A549 (cell line): ENCODE measurements around the gene HABP2. TPM values are rescaled to one million over a fixed set of nuclear protein-coding genes. Genes with fewer than 3 reads are reported as not detected.

Source experiments
- ATAC-seq, 2 experiments: fragments of 200-7000 bp in 1 of 2; fragments of >200 bp in 1 of 2; cut with Nextera tagmentation in 1 of 2; cut with Tn5 transposase in 1 of 2; 3 replicates each; pipeline versions ENCODE4 v1.8.0 to v1.9.1; 2018 to 2020; ENCODE audit warnings: mild to moderate bottlenecking in 1 of 2, moderate library complexity in 1 of 2
- CTCF ChIA-PET: fragments of 300-600 bp; sonication (Branson Sonifier 250); formaldehyde crosslinking; extraction: SDS; loops from one replicate; lab custom pipeline; 2021; ENCODE audit warnings: antibody characterized with exemption, inconsistent platforms; lab: Yijun Ruan, JAX
- POLR2A ChIA-PET: fragments of 350-600 bp; formaldehyde crosslinking; extraction: SDS; loops from one replicate; lab custom pipeline; 2021; ENCODE audit warnings: antibody characterized with exemption, inconsistent platforms; lab: Yijun Ruan, JAX
- DNase-seq, 2 experiments: peaks; one replicate each; pipeline versions ENCODE4 v3.0.0 to v3.0.0-alpha.2; 2011 to 2016; ENCODE audit warnings: low read depth in 1 of 2, low spot score in 1 of 2
- FAIRE-seq: peaks from 2 replicates; lab custom pipeline; 2011; peaks lifted over from hg19 to GRCh38; lab: Jason Lieb, UNC
- H3K27ac ChIP-seq, 2 experiments: fragments of >200 bp; sonication (Bioruptor Twin); formaldehyde crosslinking; 3 replicates each; pipeline ENCODE4 v1.5.1; 2016 to 2017
- H3K4me1 ChIP-seq: fragments of >200 bp; sonication (Bioruptor Twin); formaldehyde crosslinking; 3 replicates; pipeline ENCODE4 v1.6.1; 2016
- H3K4me2 ChIP-seq: fragments of >200 bp; sonication (Bioruptor Twin); formaldehyde crosslinking; 3 replicates; pipeline ENCODE4 v1.6.1; 2016
- H3K4me3 ChIP-seq: fragments of >200 bp; sonication (Bioruptor Twin); formaldehyde crosslinking; 3 replicates; pipeline ENCODE4 v1.5.1; 2016
- H3K9me3 ChIP-seq: fragments of >200 bp; sonication (Bioruptor Twin); formaldehyde crosslinking; 3 replicates; pipeline ENCODE4 v1.6.1; 2016
- ATOH8 ChIP-seq: fragments of 250-450 bp; sonication (Bioruptor Pico); IDR thresholded peaks from 2 replicates; pipeline ENCODE4 v1.5.0; 2020; ENCODE audit warnings: low read depth, mild to moderate bottlenecking, moderate library complexity
- CBX8 ChIP-seq: fragments of 200-600 bp; sonication (generic); IDR thresholded peaks from 2 replicates; pipeline ENCODE4 v1.6.1; 2016
- CHD4 ChIP-seq: fragments of 200-600 bp; sonication (generic); IDR thresholded peaks from 2 replicates; pipeline ENCODE4 v1.6.1; 2016; ENCODE audit warnings: antibody characterized with exemption, mild to moderate bottlenecking, borderline replicate concordance
- E2F6 ChIP-seq: IDR thresholded peaks from 2 replicates; pipeline ENCODE4 v1.6.1; 2012; ENCODE audit warnings: low read depth, borderline replicate concordance
- EHF ChIP-seq: fragments of 250-450 bp; sonication (Bioruptor Pico); IDR thresholded peaks from 2 replicates; pipeline ENCODE4 v1.5.0; 2020; ENCODE audit warnings: mild to moderate bottlenecking
- ELK1 ChIP-seq: fragments of 150-350 bp; IDR thresholded peaks from 2 replicates; pipeline ENCODE4 v1.6.1; 2014; ENCODE audit warnings: low read depth, mild to moderate bottlenecking, low read length
- EP300 ChIP-seq, 2 experiments: fragments of >200 bp; sonication (Bioruptor Twin); formaldehyde crosslinking; IDR thresholded peaks; 2 replicates in 1 of 2; 3 replicates in 1 of 2; pipeline ENCODE4 v1.6.1; 2016 to 2017
- ESRRA ChIP-seq: fragments of 150-350 bp; IDR thresholded peaks from 2 replicates; pipeline ENCODE4 v1.6.1; 2014; ENCODE audit warnings: mild to moderate bottlenecking, low read length, borderline replicate concordance
- FOSL2 ChIP-seq, 2 experiments: fragments of 450-650 bp in 1 of 2; fragments of >200 bp in 1 of 2; sonication (Bioruptor Twin) in 1 of 2; formaldehyde crosslinking; IDR thresholded peaks; 2 replicates each; pipeline versions ENCODE4 v1.5.0 to v1.6.1; 2016 to 2020; ENCODE audit warnings: mild to moderate bottlenecking in 1 of 2, moderate library complexity in 1 of 2
- FOXS1 ChIP-seq: fragments of 250-450 bp; sonication (Bioruptor Pico); IDR thresholded peaks from 2 replicates; pipeline ENCODE4 v1.5.0; 2020; ENCODE audit warnings: mild to moderate bottlenecking, moderate library complexity
- HDAC2 ChIP-seq: fragments of 200-600 bp; sonication (generic); IDR thresholded peaks from 2 replicates; pipeline ENCODE4 v1.6.1; 2016
- HES2 ChIP-seq: fragments of >200 bp; sonication (Bioruptor Twin); formaldehyde crosslinking; IDR thresholded peaks from 2 replicates; pipeline ENCODE4 v1.6.1; 2016
- HEYL ChIP-seq: fragments of 250-450 bp; sonication (Bioruptor Pico); IDR thresholded peaks from 2 replicates; pipeline ENCODE4 v1.8.0; 2021; ENCODE audit warnings: mild to moderate bottlenecking, moderate library complexity
- HOXA7 ChIP-seq: fragments of 250-450 bp; sonication (Bioruptor Pico); IDR thresholded peaks from 2 replicates; pipeline ENCODE4 v1.5.0; 2020; ENCODE audit warnings: mild to moderate bottlenecking, moderate library complexity
- JUN ChIP-seq, 2 experiments: fragments of >200 bp; sonication (Bioruptor Twin); formaldehyde crosslinking; IDR thresholded peaks; 2 replicates in 1 of 2; 3 replicates in 1 of 2; pipeline ENCODE4 v1.6.1; 2016 to 2017
- JUNB ChIP-seq: fragments of >200 bp; sonication (Bioruptor Twin); formaldehyde crosslinking; IDR thresholded peaks from 2 replicates; pipeline ENCODE4 v1.6.1; 2016
- KDM1A ChIP-seq: fragments of 200-600 bp; sonication (generic); IDR thresholded peaks from 2 replicates; pipeline ENCODE4 v1.6.1; 2016; ENCODE audit warnings: low read depth, mild to moderate bottlenecking
- MAX ChIP-seq: IDR thresholded peaks from 2 replicates; pipeline ENCODE4 v1.6.1; 2012
- RCOR1 ChIP-seq: fragments of 150-350 bp; IDR thresholded peaks from 2 replicates; pipeline ENCODE4 v1.6.1; 2014; ENCODE audit warnings: antibody characterized with exemption, low read length, low read depth
- SMC3 ChIP-seq: fragments of >200 bp; sonication (Bioruptor Twin); formaldehyde crosslinking; IDR thresholded peaks from 3 replicates; pipeline ENCODE4 v1.6.1; 2018; ENCODE audit warnings: inconsistent platforms
- USF2 ChIP-seq: fragments of 450-650 bp; IDR thresholded peaks from 2 replicates; pipeline ENCODE4 v1.6.1; 2014; ENCODE audit warnings: antibody characterized with exemption
- WGBS: methylation state at CpG from one replicate; pipeline ENCODE4 v1.1.6; 2017; ENCODE audit errors: missing lambda C conversion rate; 5-methylcytosine and 5-hydroxymethylcytosine counted together
- polyA plus RNA-seq, 4 experiments: library from polyadenylated mRNA; depleted of rRNA in 3 of 4; stranded (reverse); fragments of >200 nt; fragmentation: RNase III in 1 of 4; extraction: RNeasy Plus Mini Kit Qiagen cat#74134 plus additional on column Dnase treatment in 1 of 4; gene quantifications; 2 replicates in 3 of 4; 3 replicates in 1 of 4; pipeline ENCODE4 v1.2.3, GENCODE V29; 2011 to 2017

Gene HABP2
- polyA plus RNA-seq, 2 of the 4 experiments (the other 2 are of a cell fraction): 0.17 to 0.97 TPM

GRCh38 chr10:113524539-113525490, 28.0 kb upstream of the HABP2 start:
- ChIA-PET CTCF (interaction anchor here (0.6 to 6.9 kb wide), 7 partner anchors 10 to 1351 kb away, joined by 3 to 39 read pairs (median 3); no protein-coding TSS in a partner anchor), POLR2A (no interaction called here)
- WGBS: 66% methylated on average over 9 of the region's 11 CpGs
- DNase-seq: no peak
- H3K4me3 ChIP-seq: no peak overlapping the region
- ATAC-seq: no peak
- no peaks in the 10 kb centered on the region for H3K4me1 ChIP-seq
- no peak overlapping the region for H3K27ac ChIP-seq
- TF ChIP-seq FOSL2 (IDR thresholded peaks at IDR 0.05) (no peak), FOSL2 (CRISPR knock-in tag; IDR thresholded peaks at IDR 0.05) (0 out of 2 replicates have a peak, but pooled peaks have one; percentile 29), SMC3 (no peak)
- no peak overlapping the region for H3K4me2 ChIP-seq
- no peaks in the 10 kb centered on the region for H3K9me3 ChIP-seq
- FAIRE-seq: no peak

- Histone ChIP-seq H3K9me3 (no peaks in the 10 kb centered on the region), H3K4me2 (no peak overlapping the region), H3K4me1 (no peaks in the 10 kb centered on the region), H3K27ac (no peak overlapping the region), H3K4me3 (no peak overlapping the region)
- POLR2A ChIA-PET: no interaction called here
- CTCF ChIA-PET: interaction anchor here (0.6 to 6.9 kb wide), 6 partner anchors 9 to 1350 kb away, joined by 3 to 39 read pairs (median 4); no protein-coding TSS in a partner anchor
- FAIRE-seq (no peak), ATAC-seq (no peak), DNase-seq (no peak)
- 12% methylated on average over 4 of the region's 5 CpGs for WGBS
- TF ChIP-seq ESRRA: no peak
- no peak for TF ChIP-seq EHF (CRISPR knock-in tag)
- TF ChIP-seq EP300 (IDR thresholded peaks at IDR 0.05): no peak
- no peak for TF ChIP-seq JUNB
- TF ChIP-seq CHD4: no peak
- TF ChIP-seq ELK1: no peak
- TF ChIP-seq HDAC2: no peak
- TF ChIP-seq HOXA7 (CRISPR knock-in tag): no peak
- TF ChIP-seq USF2: no peak
- TF ChIP-seq HEYL (CRISPR knock-in tag): no peak
- TF ChIP-seq MAX: no peak
- no peak for TF ChIP-seq RCOR1
- no peak for TF ChIP-seq ATOH8 (CRISPR knock-in tag)
- TF ChIP-seq E2F6: no peak
- TF ChIP-seq CBX8: no peak
Observed at GRCh38 chr10:113525713-113526112, 27.1 kb upstream of the HABP2 start.

GRCh38 chr10:113527211-113527906, 25.5 kb upstream of the HABP2 start:
- POLR2A ChIA-PET: no interaction called here
- TF ChIP-seq JUN (IDR thresholded peaks at IDR 0.05): no peak
- TF ChIP-seq FOXS1 (CRISPR knock-in tag): no peak
- TF ChIP-seq EHF (CRISPR knock-in tag): no peak
- no peak for TF ChIP-seq CHD4
- no peak for TF ChIP-seq HES2
- no peak for TF ChIP-seq KDM1A
- Histone ChIP-seq H3K4me3 (no peak overlapping the region), H3K9me3 (no peaks in the 10 kb centered on the region), H3K4me1 (no peaks in the 10 kb centered on the region), H3K4me2 (no peak overlapping the region), H3K27ac (no peak overlapping the region)
- no peak for DNase-seq
- 54% methylated on average over 9 of the region's 9 CpGs for WGBS
- FAIRE-seq: no peak
- ATAC-seq: no peak
- CTCF ChIA-PET: no interaction called here
